NCI-H1436 treated with DMSO at 0.1 percent for 48 hours (cell line): Measurements from ENCODE around the gene FMNL1.
"Not testable (repeated sequence)": the region's sequence is repeated elsewhere in the genome, so short reads cannot be mapped to it uniquely, and the experiment has no call there.

Experiments used
- DNase-seq: peaks from one replicate; lab custom pipeline; 2025; lab: John Stamatoyannopoulos, UW

FMNL1 gene

DNA sequence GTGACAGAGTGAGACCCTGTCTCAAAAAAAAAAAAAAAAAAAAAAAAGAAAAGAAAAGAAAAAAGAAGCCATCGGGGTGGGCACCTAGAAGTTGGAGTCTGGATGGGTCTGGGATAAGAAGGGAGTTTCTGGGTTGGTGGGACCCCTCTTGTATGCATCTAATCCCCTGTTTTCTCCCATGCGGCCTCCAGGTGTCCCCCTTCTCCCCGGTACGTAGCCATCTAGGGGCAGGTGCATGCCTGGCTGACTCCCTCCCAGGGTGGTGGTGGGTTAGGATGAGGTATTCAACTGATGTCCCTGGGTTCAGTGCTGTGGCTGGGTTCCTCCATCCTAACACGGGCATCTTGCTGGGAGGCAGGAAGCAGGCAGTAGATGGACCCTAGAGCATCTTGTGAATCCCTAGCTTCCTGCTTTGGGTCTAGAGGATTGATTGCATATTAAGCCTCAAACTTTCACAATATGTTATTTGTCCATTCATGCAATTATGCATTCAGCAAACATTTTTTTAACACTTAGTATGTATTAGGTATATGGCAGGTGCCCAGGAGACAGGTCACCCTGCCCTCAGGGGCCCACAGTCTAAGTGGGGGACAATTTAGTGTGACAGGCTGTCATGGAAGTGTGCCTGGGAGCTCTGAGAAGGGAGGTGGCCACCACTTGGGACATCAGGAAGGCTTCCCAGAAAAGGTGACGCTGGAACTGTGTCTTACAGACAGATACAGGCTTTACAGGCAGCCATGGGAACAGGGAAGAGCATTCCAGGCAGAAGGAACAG, 13.1 kb downstream of the FMNL1 start:
- DNase-seq: no peak

DNA sequence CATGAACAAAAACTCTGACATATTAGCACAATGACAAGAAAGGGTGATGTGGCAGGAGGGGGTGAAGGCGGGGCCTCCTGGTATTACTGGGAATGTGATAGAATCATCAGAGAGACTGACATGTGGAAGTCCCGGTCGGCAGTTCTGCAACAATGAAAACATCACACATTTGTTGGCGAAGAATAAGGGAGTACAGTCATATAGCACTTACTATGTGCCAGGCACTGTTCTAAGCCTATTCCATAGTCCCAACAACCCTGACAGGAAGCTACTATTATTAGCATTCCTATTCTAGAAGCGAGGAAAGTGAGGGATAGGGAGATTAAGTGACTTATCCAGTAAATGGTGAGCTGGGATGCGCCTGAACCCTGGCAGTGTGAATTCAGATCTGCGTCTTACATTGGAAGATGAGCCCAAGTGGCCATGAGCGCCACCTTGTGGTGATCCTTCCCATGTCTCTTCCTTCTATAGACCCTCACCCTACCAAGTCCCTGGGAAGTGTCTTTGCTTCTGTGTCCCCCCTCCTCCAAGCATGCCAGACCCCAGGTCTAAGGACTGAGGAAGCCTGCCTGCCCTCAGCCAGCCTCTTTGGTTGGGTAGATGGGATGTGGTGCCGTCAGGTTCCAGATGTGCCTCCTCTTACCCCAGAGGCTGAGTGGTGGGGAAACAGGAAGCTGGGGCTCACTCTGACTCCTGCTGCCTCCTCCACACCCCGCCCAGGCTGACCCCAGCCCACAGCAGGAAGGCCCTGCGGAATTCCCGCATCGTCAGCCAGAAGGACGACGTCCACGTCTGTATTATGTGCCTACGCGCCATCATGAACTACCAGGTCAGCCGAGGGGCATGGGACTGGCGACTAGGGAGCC, 14.0 kb downstream of the FMNL1 start:
- DNase-seq: peak; percentile 31

DNA sequence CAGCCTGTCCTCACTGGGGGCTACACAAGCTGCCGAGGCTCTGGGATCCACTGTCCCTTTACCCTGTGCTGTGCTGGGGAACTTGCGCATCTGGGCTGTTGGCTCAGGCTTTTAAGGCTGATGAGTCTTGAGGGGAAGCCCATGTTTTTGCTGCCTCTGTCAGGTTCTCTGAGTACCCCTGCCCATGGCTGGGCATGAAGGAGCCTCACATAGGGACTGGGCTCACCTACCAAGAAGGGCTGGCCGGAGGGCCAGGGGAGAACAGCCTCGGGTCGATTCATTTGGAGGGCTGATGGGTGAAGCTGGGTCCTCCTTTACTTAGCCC, 14.6 kb downstream of the FMNL1 start:
- no peak for DNase-seq

DNA sequence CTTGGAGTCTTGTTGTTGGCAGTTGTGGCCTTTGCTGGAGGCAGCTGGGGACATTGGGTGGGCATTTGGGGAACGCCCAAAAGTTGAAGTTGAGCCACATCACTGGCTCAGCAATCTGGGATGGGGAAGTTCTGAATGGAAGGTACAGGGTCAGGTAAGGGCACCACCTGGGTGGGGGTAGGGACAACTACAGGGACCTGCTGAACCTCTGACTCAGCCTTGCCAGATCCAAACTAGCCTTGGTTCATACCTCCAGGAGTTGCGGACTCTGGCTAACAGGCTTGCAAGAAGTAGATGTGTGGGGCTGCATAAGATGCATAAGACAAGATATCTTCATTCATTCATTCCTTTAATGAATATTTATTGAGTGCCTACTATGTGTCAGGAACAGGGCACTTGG, 16.0 kb downstream of the FMNL1 start:
- no peak for DNase-seq

DNA sequence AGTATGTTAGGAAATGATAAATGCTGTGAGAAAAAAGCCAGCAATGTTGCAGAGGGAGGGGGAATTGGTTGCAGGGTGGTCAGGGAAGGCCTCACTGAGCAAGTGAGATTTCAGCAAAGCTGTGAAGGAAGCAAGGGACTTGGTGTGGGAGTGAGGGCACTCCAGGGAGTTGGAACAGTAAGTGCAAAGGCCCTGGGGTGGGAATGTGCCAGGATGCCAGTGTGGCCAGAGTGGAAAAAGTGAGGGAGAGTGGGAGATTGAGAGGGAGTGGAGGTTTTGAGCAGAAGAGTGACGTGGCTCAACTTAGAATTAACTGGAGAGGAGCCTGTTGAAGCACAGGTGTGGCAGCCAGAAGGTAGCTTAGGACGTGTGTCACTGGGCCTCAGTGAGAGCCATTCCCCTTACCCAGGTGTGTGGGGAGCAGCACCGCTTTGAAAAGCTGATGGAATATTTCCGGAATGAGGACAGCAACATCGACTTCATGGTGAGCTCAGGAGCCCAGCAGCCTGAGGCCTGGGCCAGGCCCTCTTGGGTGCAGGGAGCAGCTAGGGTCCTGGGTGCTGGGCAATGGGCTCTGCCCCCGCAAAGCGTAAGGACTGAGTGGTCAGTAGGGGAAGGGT, 16.6 kb downstream of the FMNL1 start:
- DNase-seq: no peak

DNA sequence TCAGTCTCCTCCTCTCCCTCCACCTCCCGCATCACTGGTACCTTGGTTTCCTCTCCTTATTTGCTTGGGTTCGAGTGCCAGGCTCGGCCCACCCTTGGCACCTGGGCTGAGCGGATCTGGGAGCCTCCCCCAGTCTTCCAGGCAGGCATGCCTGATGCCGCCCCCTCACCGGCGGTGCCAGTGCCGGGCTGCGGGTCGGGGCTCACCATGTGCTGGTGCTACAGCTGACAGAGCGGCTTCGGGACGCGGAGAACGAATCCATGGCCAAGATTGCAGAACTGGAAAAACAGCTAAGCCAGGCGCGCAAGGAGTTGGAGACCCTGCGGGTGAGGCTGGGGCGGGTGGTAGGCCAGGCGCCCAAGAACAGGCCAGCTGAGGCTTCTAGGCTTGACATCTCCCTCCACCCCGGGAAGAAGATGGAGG, 19.2 kb downstream of the FMNL1 start:
- no peak for DNase-seq

DNA sequence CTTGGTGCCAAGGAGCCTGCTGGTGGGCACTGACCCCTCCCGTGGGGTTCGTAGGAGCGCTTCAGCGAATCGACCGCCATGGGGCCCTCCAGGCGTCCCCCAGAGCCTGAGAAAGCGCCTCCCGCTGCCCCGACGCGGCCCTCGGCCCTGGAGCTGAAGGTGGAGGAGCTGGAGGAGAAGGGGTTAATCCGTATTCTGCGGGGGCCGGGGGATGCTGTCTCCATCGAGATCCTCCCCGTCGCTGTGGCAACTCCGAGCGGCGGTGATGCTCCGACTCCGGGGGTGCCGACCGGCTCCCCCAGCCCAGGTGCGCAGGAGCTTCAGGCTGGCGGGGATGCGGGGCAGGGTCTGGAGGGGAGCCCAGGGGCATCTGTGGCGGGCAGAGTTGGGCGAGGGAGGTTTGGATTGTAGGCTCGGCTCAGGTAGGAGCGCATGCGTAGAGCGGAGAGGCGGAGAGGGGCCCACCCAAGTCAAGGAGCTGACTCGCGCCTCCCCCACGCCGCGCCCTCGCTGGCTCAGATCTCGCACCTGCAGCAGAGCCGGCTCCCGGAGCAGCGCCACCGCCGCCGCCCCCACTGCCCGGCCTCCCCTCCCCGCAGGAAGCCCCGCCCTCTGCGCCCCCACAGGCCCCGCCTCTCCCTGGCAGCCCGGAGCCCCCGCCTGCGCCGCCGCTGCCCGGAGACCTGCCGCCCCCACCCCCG, 19.8 kb downstream of the FMNL1 start:
- DNase-seq: peak; percentile 80

DNA sequence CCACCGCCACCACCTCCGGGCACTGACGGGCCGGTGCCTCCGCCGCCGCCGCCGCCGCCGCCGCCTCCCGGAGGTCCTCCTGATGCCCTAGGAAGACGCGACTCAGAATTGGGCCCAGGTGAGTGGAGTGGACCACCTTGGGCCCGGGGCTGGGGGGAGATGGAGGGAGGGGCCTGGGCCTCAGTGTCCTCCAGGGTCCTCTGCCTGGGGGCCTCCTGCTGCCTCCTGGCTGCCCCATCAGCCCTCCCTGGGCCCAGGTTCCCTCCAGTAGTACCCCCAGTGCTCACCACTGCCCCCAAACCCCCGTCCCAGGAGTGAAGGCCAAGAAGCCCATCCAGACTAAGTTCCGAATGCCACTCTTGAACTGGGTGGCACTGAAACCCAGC, 20.3 kb downstream of the FMNL1 start:
- DNase-seq: no peak

DNA sequence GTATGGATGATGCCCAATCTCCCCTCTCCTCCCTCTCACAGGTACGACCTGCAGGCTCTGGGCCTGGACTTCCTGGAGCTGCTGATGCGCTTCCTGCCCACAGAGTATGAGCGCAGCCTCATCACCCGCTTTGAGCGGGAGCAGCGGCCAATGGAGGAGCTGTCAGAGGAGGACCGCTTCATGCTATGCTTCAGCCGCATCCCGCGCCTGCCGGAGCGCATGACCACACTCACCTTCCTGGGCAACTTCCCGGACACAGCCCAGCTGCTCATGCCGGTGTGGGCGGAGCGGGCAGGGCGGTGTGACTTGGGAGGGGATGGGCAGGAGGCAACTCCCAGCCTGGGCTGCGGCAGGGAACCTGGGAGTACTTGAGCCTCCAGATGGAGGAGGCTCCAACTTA, 22.1 kb downstream of the FMNL1 start:
- DNase-seq: no peak

DNA sequence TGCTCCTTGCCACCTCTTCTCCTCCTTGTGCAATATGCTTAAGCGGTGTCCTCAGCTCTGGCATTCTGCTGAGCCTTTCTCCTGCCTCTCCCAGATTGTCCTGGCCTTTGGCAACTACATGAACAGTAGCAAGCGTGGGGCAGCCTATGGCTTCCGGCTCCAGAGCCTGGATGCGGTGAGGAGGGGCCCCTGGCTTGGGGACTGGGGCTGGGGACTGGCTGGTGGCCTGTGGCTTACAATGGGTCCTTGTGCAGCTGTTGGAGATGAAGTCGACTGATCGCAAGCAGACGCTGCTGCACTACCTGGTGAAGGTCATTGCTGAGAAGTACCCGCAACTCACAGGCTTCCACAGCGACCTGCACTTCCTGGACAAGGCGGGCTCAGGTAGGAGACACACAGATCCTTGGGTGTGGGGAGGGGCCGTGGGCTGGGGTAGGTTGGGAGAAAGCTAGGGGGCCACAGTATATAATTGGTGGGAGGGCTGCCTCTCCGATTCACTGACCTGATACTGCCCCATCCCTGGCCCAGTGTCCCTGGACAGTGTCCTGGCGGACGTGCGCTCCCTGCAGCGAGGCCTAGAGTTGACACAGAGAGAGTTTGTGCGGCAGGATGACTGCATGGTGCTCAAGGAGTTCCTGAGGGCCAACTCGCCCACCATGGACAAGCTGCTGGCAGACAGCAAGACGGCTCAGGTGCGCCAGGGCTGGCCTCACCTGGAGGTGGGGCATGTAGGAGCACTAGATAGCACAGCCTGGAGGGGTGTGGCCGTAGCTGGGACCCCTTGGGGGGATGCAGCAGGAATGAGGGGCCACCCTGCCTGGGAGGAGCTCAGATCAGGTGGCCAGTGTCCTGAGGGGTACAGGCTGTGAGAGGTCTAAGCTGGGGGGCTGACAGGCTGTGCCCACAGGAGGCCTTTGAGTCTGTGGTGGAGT, 23.3 kb downstream of the FMNL1 start:
- DNase-seq: no peak

DNA sequence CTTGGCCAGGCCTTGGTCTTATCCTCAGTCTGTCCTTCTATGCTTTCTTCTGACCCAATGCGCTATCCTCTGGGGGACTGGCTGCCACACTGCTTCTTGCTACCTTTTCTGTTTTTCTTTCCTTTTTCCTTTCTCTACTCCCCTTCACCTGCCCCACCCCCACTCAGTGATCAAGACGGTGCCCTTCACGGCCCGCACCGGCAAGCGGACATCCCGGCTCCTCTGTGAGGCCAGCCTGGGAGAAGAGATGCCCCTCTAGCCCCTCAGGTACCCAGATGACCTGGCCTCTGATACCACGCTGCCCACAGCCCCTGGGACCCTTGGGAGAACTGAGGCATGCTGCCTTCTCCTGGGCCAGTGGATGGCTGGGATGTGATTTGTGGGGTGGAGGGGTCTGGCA, 24.7 kb downstream of the FMNL1 start:
- DNase-seq: no peak

DNA sequence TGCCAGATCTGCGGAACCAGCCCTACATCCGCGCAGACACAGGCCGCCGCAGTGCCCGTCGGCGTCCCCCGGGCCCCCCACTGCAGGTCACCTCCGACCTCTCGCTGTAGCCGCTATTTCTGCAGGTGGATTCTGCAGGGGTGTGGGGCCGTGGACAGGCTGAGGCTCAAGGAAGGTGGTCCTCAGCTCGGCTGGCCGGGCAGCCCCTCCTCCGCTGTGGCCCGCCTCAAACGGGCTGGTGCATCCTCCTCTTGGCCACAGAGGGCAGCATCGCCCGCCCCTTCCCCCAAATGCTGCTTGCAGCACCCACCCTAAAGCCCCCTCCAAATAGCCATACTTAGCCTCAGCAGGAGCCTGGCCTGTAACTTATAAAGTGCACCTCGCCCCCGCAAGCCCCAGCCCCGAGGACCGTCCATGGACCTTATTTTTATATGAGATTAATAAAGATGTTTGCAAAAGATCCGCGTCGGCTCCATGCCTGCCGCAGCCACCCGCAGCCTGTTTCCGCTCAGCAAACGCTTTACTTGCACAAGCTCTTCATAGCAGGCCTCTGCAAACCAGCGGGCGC, 25.3 kb downstream of the FMNL1 start:
- DNase-seq: no peak

DNA sequence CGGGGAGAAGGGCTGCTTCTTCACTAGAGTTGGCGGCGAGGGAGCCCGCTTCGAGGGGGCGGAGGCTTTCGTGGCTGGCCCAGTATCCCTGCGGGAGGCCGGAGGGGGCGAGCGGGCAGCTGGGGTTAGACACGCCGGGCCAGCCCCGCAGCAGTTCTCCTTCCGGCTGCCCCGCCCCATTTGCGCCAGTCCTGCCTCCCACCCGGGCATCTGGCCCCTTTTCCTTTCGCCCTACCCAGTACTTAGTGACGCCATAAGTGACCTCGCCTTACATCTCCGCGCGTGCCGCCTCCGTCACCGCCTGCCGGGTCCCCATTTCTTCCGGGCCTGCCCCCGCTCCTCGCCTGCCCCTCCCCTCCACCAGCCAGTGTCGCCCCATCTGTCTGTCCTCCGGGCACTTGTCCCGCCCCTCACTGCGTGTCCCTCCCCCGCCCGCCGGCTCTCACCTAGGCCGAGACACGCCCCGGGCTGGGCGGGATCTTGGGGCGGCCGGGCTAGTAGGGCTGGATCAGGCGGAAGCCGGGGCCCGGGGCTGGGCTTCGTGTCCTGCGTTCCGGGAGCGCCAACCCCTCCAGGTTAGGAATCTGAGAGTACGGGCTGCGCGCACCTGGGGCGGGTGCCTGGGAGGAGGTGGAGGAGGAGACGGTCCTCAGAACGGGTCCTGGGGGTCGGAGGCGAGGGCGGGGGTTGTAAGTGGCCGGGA, 25.9 kb downstream of the FMNL1 start:
- DNase-seq: peak; percentile 80

DNA sequence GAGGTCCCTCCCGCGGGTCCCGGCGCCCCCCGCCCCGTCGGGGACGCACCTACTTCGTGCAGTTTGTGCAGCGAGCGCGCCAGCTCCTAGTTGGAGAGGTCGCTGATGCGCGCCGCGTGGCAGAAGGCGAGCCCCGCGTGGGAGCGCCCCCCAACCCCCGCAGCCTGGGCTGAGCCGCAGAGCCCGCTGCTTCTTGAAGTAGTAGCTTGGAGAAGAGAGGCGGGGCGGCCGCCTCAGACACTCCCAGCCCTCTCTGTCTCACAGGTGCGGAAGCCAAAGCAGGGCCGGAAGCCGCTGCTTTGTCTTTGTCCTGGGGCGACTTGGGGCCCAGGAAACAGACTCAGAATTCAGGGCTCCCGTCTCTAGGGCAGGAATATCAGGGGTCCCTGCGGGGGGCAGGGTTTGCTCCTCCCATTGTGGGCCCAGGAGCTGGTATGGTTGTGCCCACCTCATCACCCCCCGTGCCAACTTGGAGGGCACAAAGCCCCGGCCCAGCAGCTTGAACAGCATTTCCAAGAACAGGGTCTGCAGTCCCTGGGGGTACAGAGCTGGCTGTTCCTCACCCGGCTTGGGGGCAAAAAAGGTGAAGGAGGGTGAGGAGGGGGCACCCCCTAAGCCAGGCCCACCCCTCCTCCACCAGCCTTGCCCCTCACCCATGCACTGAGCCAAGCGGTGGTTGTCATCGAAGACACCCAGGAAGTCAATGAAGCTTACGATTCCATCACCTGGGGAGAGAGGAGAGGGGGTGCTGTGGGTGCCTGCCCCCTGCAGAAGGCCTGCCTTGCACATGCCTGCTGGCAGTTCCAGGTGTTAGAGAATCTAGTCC, 26.7 kb downstream of the FMNL1 start:
- peak; percentile 40 for DNase-seq

DNA sequence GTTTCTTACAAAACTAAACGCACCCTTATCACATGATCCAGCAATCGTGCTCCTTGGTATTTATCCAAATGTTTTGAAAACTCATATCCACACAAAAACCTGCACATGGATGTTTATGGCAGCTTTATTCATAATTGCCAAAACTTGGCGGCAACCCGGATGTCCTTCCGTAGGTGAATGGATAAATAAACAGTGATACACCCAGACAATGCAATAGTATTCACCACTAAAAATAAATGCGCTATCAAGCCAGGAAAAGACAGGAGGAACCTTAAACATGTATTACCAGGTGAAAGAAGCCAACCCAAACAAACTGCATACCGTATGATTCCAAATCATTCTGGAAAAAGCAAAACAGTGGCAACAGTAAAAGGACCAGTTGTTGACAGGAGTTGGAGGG, 30.2 kb downstream of the FMNL1 start:
- DNase-seq: no peak

DNA sequence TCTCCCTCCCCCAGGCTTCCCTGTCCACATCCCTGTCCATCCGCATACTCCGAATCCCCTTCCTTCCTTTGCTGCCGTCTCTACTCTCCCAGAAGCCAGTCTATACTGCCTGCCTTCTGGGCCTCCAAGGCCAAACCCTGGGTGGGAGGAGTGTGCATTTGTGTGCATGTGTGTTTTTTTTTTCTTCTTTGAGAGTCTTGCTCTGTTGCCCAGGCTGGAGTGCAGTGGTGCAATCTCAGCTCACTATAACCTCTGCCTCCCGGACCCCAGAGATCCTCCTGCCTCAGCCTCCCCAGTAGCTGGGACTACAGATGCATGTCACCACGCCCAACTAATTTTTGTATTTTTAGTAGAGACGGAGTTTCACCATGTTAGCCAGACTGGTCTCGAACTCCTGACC, 31.6 kb downstream of the FMNL1 start:
- not testable (repeated sequence) for DNase-seq

DNA sequence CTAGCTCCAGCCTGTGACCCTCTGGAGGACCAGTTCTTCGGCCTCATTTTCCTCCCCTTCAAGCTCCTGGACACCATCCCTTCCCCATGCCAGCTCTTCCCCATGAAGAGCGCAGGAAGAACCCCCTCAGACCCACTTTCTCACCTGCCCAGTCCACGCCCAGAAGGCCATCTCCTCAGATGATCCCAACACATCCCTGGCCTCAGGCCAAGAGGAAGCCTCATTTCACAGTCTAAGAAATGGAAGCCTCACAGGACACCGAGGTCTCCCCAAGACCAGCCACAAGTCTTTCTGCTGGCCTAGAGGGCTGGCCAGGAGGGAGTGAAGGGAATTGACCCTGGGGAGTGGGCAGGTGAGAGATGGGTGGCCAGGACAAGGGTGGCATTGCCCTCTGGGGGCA, 32.2 kb downstream of the FMNL1 start:
- DNase-seq: no peak

DNA sequence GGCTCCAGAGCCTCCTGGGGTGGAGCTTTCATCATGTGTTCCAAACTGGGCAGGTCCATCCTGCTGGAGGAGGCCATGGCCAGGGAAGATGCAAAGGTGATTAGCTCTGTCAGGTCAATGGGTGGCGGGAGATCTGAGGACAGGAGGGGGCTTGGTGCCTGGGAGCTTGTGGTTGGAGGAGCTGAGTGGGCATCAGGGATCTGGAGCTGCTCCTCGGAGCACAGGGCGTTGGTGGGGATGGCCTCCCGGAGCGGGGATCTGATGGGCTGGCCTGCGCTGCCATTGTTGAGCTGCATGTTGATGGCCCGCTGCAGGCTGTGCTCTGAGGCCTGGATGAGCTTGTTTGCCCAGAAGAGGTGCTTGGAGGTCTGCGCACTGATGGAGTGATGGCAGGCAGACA, 33.7 kb downstream of the FMNL1 start:
- DNase-seq: no peak
